ENCODE measurements around the gene ADAMTS4. TPM values are rescaled to one million over a fixed set of nuclear protein-coding genes. Genes with fewer than 3 reads are reported as not detected.
A peak's percentile ranks its signal among the peaks of the same experiment; 100 is the strongest.

Gene ADAMTS4
- total RNA-seq, 1 experiment from 2014 or later: 9.1 TPM

GRCh38 chr1:161195171-161195570 is 3.7 kb downstream of the ADAMTS4 start:
- Mint-ChIP-seq H3K27ac (peak overlapping the region; percentile 27; the same call in 1 of the 2 replicates), H3K36me3 (0 out of 2 replicates have a peak, but pooled peaks cover 3% of the 10 kb centered on the region), H3K27me3 (ENCODE audit: low read depth) (no peaks in the 10 kb centered on the region), H3K4me3 (no peak overlapping the region), H3K4me1 (peaks cover 47% of the 10 kb centered on the region), H3K9me3 (no peaks in the 10 kb centered on the region)
- ATAC-seq (no peak), DNase-seq (ENCODE audit: low spot score) (no peak)
- ChIA-PET CTCF (interaction anchor here (1.0 kb wide), 1 partner anchor 186 kb away, joined by 3 read pairs; no protein-coding TSS in a partner anchor), POLR2A (no interaction called here)
- TF ChIP-seq RORB (CRISPR knock-in tag; IDR thresholded peaks at IDR 0.05) (no peak), NFYB (CRISPR knock-in tag; conservative IDR thresholded peaks at IDR 0.05; ENCODE audit: low read depth) (no peak), ATF3 (CRISPR knock-in tag; conservative IDR thresholded peaks at IDR 0.05) (no peak), JUN (CRISPR knock-in tag; IDR thresholded peaks at IDR 0.05) (no peak), GRHL2 (CRISPR knock-in tag; IDR thresholded peaks at IDR 0.05; ENCODE audit: insufficient replicate concordance, severe bottlenecking) (no peak), ATF2 (CRISPR knock-in tag; IDR thresholded peaks at IDR 0.05; ENCODE audit: borderline replicate concordance, low read depth) (no peak)

- POLR2A ChIA-PET: interaction anchor here (1.1 kb wide), 1 partner anchor 9 kb away, joined by 3 read pairs; no protein-coding TSS in a partner anchor
- H3K27ac Mint-ChIP-seq: no peak overlapping the region
- H3K4me1 Mint-ChIP-seq: peaks cover 32% of the 10 kb centered on the region
These were observed 5.2 kb downstream of the ADAMTS4 start for GRCh38 chr1:161193561-161194235.

More at GRCh38 chr1:161193561-161194235, 5.2 kb downstream of the ADAMTS4 start:
- DNase-seq (ENCODE audit: low spot score) (no peak), ATAC-seq (no peak)
- 0 out of 2 replicates have a peak, but pooled peaks cover 3% of the 10 kb centered on the region for H3K36me3 Mint-ChIP-seq
- H3K4me3 Mint-ChIP-seq: no peak overlapping the region
- H3K9me3 Mint-ChIP-seq: no peaks in the 10 kb centered on the region
- TF ChIP-seq ZNF532 (CRISPR knock-in tag; IDR thresholded peaks at IDR 0.05; ENCODE audit: borderline replicate concordance) (no peak), E2F5 (CRISPR knock-in tag; IDR thresholded peaks at IDR 0.05) (no peak), PREB (CRISPR knock-in tag; IDR thresholded peaks at IDR 0.05; ENCODE audit: borderline replicate concordance) (no peak), ATF1 (CRISPR knock-in tag; IDR thresholded peaks at IDR 0.05) (no peak), ZSCAN18 (CRISPR knock-in tag; IDR thresholded peaks at IDR 0.05) (no peak), SP1 (CRISPR knock-in tag; conservative IDR thresholded peaks at IDR 0.05) (no peak), ESRRA (CRISPR knock-in tag; IDR thresholded peaks at IDR 0.05; ENCODE audit: borderline replicate concordance) (no peak), ZNF396 (CRISPR knock-in tag; IDR thresholded peaks at IDR 0.05; ENCODE audit: borderline replicate concordance) (no peak), TCF7 (CRISPR knock-in tag; IDR thresholded peaks at IDR 0.05; ENCODE audit: low read depth) (no peak), SMAD4 (CRISPR knock-in tag; IDR thresholded peaks at IDR 0.05) (no peak), IRF2 (CRISPR knock-in tag; IDR thresholded peaks at IDR 0.05; ENCODE audit: borderline replicate concordance, low read depth) (no peak), MLX (CRISPR knock-in tag; IDR thresholded peaks at IDR 0.05) (no peak)
- CTCF ChIA-PET: interaction anchor here (0.5 to 2.0 kb wide), 10 partner anchors 9 to 188 kb away, joined by 3 to 13 read pairs (median 3); partner anchors contain the start of gene TOMM40L
- no peaks in the 10 kb centered on the region for H3K27me3 Mint-ChIP-seq (ENCODE audit: low read depth)
